IMR-90 (cell line): ENCODE results near the gene ASB3. TPM values are rescaled to one million over a fixed set of nuclear protein-coding genes. Genes with fewer than 3 reads are reported as not detected.

Experiments
- ATAC-seq: fragments of 200-7000 bp; cut with Tn5 transposase; 2 replicates; pipeline ENCODE4 v1.9.1; 2020; ENCODE audit warnings: low read depth, mild to moderate bottlenecking, moderate library complexity
- BruUV-seq: library from RNA; stranded (reverse); fragments of 400-500 nt; replicated peaks from 2 replicates; lab custom pipeline; 2021; lab: Mats Ljungman, UMichigan
- CTCF ChIA-PET: fragments of 300-600 bp; formaldehyde crosslinking; extraction: SDS; loops from one replicate; lab custom pipeline; 2021; ENCODE audit warnings: antibody characterized with exemption; lab: Yijun Ruan, JAX
- POLR2A ChIA-PET: fragments of 300-600 bp; sonication (Branson Sonifier 250); formaldehyde crosslinking; loops from one replicate; lab custom pipeline; 2022; ENCODE audit warnings: antibody characterized with exemption; ENCODE audit not compliant: unreplicated experiment; lab: Charles Lee
- DNase-seq: peaks from one replicate; pipeline ENCODE4 v3.0.0; 2013
- H2AFZ ChIP-seq: replicated peaks from 2 replicates; pipeline ENCODE3; 2013; ENCODE audit warnings: low read length, mild to moderate bottlenecking; ENCODE audit not compliant: poor library complexity
- H2AK5ac ChIP-seq: 2 replicates; pipeline ENCODE4 v1.6.1; 2013; ENCODE audit warnings: low read depth, low read length, inconsistent platforms
- H2AK9ac ChIP-seq: replicated peaks from 2 replicates; pipeline ENCODE3; 2013; ENCODE audit warnings: mild to moderate bottlenecking, low read depth, low read length, moderate library complexity; ENCODE audit not compliant: poor library complexity
- H2BK120ac ChIP-seq: 2 replicates; pipeline ENCODE4 v1.6.1; 2013; ENCODE audit warnings: low read depth, low read length, inconsistent platforms
- H2BK15ac ChIP-seq: 3 replicates; pipeline ENCODE4 v1.6.1; 2013; ENCODE audit warnings: low read depth, low read length, inconsistent platforms
- H2BK20ac ChIP-seq: 2 replicates; pipeline ENCODE4 v1.6.1; 2013; ENCODE audit warnings: low read depth, mild to moderate bottlenecking, inconsistent platforms, low read length, moderate library complexity
- H2BK5ac ChIP-seq: 2 replicates; pipeline ENCODE4 v1.6.1; 2013; ENCODE audit warnings: mild to moderate bottlenecking, low read depth, low read length, inconsistent platforms; ENCODE audit not compliant: poor library complexity, severe bottlenecking
- H3K14ac ChIP-seq: replicated peaks from 2 replicates; pipeline ENCODE4 v1.6.1; 2013; ENCODE audit warnings: low read depth, low read length, inconsistent platforms
- H3K18ac ChIP-seq: 2 replicates; pipeline ENCODE4 v1.6.1; 2013; ENCODE audit warnings: low read depth, low read length, control low read depth
- H3K23ac ChIP-seq: 2 replicates; pipeline ENCODE4 v1.6.1; 2013; ENCODE audit warnings: low read depth, low read length, inconsistent platforms
- H3K27ac ChIP-seq: 2 replicates; pipeline ENCODE4 v1.5.1; 2013; ENCODE audit warnings: mild to moderate bottlenecking, control low read depth, low read length; ENCODE audit not compliant: insufficient read depth
- H3K27me3 ChIP-seq: 2 replicates; pipeline ENCODE4 v1.6.1; 2013; ENCODE audit warnings: low read length; ENCODE audit not compliant: control insufficient read depth, insufficient read depth
- H3K36me3 ChIP-seq: 2 replicates; pipeline ENCODE4 v1.6.1; 2013; ENCODE audit warnings: low read length, mixed read lengths; ENCODE audit not compliant: control insufficient read depth, insufficient read depth
- H3K4ac ChIP-seq: 2 replicates; pipeline ENCODE4 v1.6.1; 2013; ENCODE audit warnings: low read depth, low read length, inconsistent platforms
- H3K4me1 ChIP-seq: 2 replicates; pipeline ENCODE4 v1.6.1; 2013; ENCODE audit warnings: low read length, mixed read lengths; ENCODE audit not compliant: control insufficient read depth, insufficient read depth
- H3K4me2 ChIP-seq: 2 replicates; pipeline ENCODE4 v1.6.1; 2013; ENCODE audit warnings: low read depth, mild to moderate bottlenecking, control low read depth, low read length, moderate library complexity
- H3K4me3 ChIP-seq: 2 replicates; pipeline ENCODE4 v1.5.1; 2013; ENCODE audit warnings: low read depth, mild to moderate bottlenecking, control low read depth, low read length, moderate library complexity; ENCODE audit not compliant: insufficient read depth
- H3K56ac ChIP-seq: 2 replicates; pipeline ENCODE4 v1.6.1; 2013; ENCODE audit warnings: low read length, inconsistent platforms; ENCODE audit not compliant: insufficient read depth; ENCODE audit errors: extremely low read depth
- H3K79me1 ChIP-seq, 2 experiments: 2 replicates each; pipeline ENCODE4 v1.6.1; 2013; ENCODE audit warnings: low read length in 2 of 2, inconsistent platforms in 1 of 2, low read depth in 1 of 2
- H3K9ac ChIP-seq: 2 replicates; pipeline ENCODE4 v1.6.1; 2013; ENCODE audit warnings: low read depth, low read length, control low read depth
- H3K9me1 ChIP-seq: 2 replicates; pipeline ENCODE4 v1.6.1; 2013; ENCODE audit warnings: low read length, inconsistent platforms; ENCODE audit not compliant: insufficient read depth
- H3K9me3 ChIP-seq: 2 replicates; pipeline ENCODE4 v1.6.1; 2013; ENCODE audit warnings: low read length; ENCODE audit not compliant: control insufficient read depth, insufficient read depth
- H4K20me1 ChIP-seq: 2 replicates; pipeline ENCODE4 v1.6.1; 2013; ENCODE audit warnings: low read length, inconsistent platforms; ENCODE audit not compliant: insufficient read depth
- H4K5ac ChIP-seq: 2 replicates; pipeline ENCODE4 v1.6.1; 2013; ENCODE audit warnings: mild to moderate bottlenecking, low read depth, low read length, control low read depth
- H4K8ac ChIP-seq, 2 experiments: 2 replicates each; pipeline ENCODE4 v1.6.1; 2013; ENCODE audit warnings: low read depth in 2 of 2, low read length in 2 of 2, control low read depth in 1 of 2, inconsistent platforms in 1 of 2
- H4K91ac ChIP-seq: 2 replicates; pipeline ENCODE4 v1.6.1; 2013; ENCODE audit warnings: low read depth, low read length, inconsistent platforms; ENCODE audit not compliant: insufficient read depth
- CTCF ChIP-seq: conservative IDR thresholded peaks from 2 replicates; pipeline ENCODE4 v1.5.1; 2012; ENCODE audit warnings: mild to moderate bottlenecking, low read depth, low read length, improper control_type of control experiment
- ELK1 ChIP-seq: fragments of 150-350 bp; IDR thresholded peaks from 2 replicates; pipeline ENCODE4 v1.6.1; 2016; ENCODE audit warnings: low read depth, mild to moderate bottlenecking, low read length, moderate library complexity, borderline replicate concordance
- MAZ ChIP-seq: IDR thresholded peaks from 2 replicates; pipeline ENCODE4 v1.6.1; 2012; ENCODE audit warnings: low read depth, mild to moderate bottlenecking, low read length, improper control_type of control experiment, moderate library complexity, borderline replicate concordance
- RCOR1 ChIP-seq: IDR thresholded peaks from 2 replicates; pipeline ENCODE4 v1.6.1; 2012; ENCODE audit warnings: mild to moderate bottlenecking, low read length, improper control_type of control experiment; ENCODE audit not compliant: insufficient replicate concordance
- RFX5 ChIP-seq: IDR thresholded peaks from 2 replicates; pipeline ENCODE4 v1.8.0; 2012; ENCODE audit warnings: low read depth, mild to moderate bottlenecking, low read length, moderate library complexity
- SMC3 ChIP-seq: fragments of 150-350 bp; IDR thresholded peaks from 2 replicates; pipeline ENCODE4 v1.6.1; 2016; ENCODE audit warnings: low read depth, mild to moderate bottlenecking, antibody characterized with exemption, low read length, moderate library complexity
- WGBS, 2 experiments: methylation state at CpG; one replicate each; pipeline versions ENCODE4 v1.1.5 to v1.1.7; 2013; ENCODE audit warnings: missing lambda C conversion rate in 2 of 2; ENCODE audit not compliant: insufficient read length in 1 of 2; ENCODE audit errors: extremely low coverage in 2 of 2; 5-methylcytosine and 5-hydroxymethylcytosine counted together
- dilution Hi-C: fragments of 300-500 bp; cut with HindIII; formaldehyde crosslinking; loops from one replicate; pipeline ENCODE4 v1.14.3; 2018; ENCODE audit warnings: low sequenced_read_pairs; ENCODE audit not compliant: unreplicated experiment
- in situ Hi-C: fragments of 300-500 bp; cut with MboI; formaldehyde crosslinking; loops from 3 replicates; pipeline ENCODE4 v1.14.3; 2019; ENCODE audit warnings: low sequenced_read_pairs, inconsistent platforms, mixed read lengths
- intact Hi-C: fragments of 100-400 bp; cut with micrococcal nuclease; formaldehyde crosslinking; loops from 2 replicates; pipeline ENCODE4 v1.10.0; 2022
- polyA plus RNA-seq, 3 experiments: library from polyadenylated mRNA; depleted of rRNA; stranded (reverse); fragments of >200 nt; gene quantifications; 2 replicates each; pipeline ENCODE4 v1.2.3, GENCODE V29; 2012; ENCODE audit warnings: low replicate concordance in 1 of 3
- total RNA-seq: library from RNA; depleted of rRNA; stranded (reverse); fragments of >200 nt; gene quantifications from 2 replicates; pipeline ENCODE4 v1.2.3, GENCODE V29; 2012

ASB3 gene
- total and polyA plus RNA-seq, 2 of the 4 experiments (the other 2 are of a cell fraction) = 19.2 to 36.2 TPM

GRCh38 chr2:53777134-53777533, 9.6 kb downstream of the ASB3 start:
- Histone ChIP-seq H3K27ac (no peak overlapping the region), H3K23ac (no peak overlapping the region), H3K27me3 (no peaks in the 10 kb centered on the region), H2AK9ac (no peak overlapping the region), H3K9me1 (no peaks in the 10 kb centered on the region; the same call in none of the 2 replicates), H3K56ac (no peak overlapping the region), H3K4ac (no peak overlapping the region), H2AK5ac (no peak overlapping the region), H2BK5ac (no peak overlapping the region), H4K91ac (no peak overlapping the region), H3K4me1 (no peaks in the 10 kb centered on the region), H3K79me1 (peaks cover 31 to 46% of the 10 kb centered on the region in 2 experiments), H4K8ac (no peak overlapping the region), H4K20me1 (no peaks in the 10 kb centered on the region; the same call in 1 of the 2 replicates), H3K4me2 (no peak overlapping the region), H3K9me3 (no peaks in the 10 kb centered on the region), H3K4me3 (no peak overlapping the region), H2AFZ (no peak overlapping the region), H4K5ac (no peak overlapping the region), H3K14ac (no peak overlapping the region), H2BK120ac (no peak overlapping the region), H3K9ac (no peak overlapping the region), H3K18ac (no peak overlapping the region), H3K36me3 (peaks cover 3% of the 10 kb centered on the region), H2BK15ac (no peak overlapping the region), H2BK20ac (no peak overlapping the region)
- intact Hi-C loops (no loop called here), dilution Hi-C loops (no loop called here), in situ Hi-C loops (no loop called here)
- ChIA-PET CTCF (no interaction called here), POLR2A (no interaction called here)
- no TSS peak for BruUV-seq
- 80 to 100% methylated on average over 1 of the region's 1 CpG for WGBS, 2 experiments
- TF ChIP-seq MAZ (no peak), SMC3 (no peak), ELK1 (no peak), RFX5 (no peak), RCOR1 (no peak), CTCF (no peak)
- peak; percentile 14; the same call in 1 of the 2 replicates for ATAC-seq
- no peak for DNase-seq
